HG03457 (cell line): Measurements from ENCODE around the gene PODNL1.

Experiments used
- ATAC-seq: cut with Tn5 transposase; IDR thresholded peaks from one replicate; pipeline ENCODE4 v1.9.1; 2021; ENCODE audit warnings: moderate number of reproducible peaks; ENCODE audit not compliant: unreplicated experiment

The PODNL1 gene

GRCh38 chr19:13899912-13900584 lies 38.2 kb downstream of the PODNL1 start:
- ATAC-seq, result no peak

- ATAC-seq, result no peak
Measured at GRCh38 chr19:13899393-13899792, 38.8 kb downstream of the PODNL1 start.

- ATAC-seq, result no peak
Measured at GRCh38 chr19:13896227-13896626, 42.0 kb downstream of the PODNL1 start.

- no peak for ATAC-seq
Measured at GRCh38 chr19:13894552-13894951, 43.7 kb downstream of the PODNL1 start.

DNA sequence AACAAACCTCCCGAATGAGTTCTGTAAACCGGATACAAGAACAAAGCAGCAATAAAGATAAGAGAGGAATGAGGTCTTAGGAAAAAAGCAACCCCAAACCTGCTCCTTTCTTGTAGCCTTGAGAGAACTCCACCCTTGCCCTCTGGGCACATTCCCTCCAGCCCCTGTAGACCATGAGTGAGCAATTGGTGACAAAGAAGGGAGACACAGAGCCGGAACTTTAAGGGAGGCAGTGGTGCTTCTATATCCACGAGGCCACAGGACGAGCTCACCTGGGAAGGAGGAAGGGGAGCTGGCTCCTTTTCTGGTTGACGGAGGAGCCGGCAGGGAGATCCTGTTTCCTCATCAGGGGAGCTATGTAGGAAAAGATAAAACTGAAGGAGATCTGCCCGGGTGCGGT lies 45.3 kb downstream of the PODNL1 start:
- no peak for ATAC-seq

DNA sequence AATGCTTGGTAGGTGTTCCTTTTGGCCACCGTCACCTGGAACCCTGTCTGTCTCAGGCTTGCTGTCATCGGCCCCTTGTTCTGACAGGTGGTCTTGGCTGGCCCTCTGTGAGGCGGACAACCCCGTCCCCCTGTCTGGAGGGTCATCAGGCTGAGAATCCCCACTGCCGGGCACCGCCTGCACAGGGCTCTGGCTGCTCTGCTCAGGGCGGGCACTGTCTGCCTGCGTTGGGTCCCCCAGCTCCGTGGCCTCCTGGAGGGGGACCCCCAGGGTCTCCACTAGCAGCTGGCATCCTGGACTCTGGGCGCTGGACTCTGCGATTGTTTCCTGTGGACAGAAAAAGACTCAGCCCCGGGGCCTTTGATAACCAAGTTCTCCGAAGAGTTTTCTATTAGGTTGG lies 48.1 kb downstream of the PODNL1 start:
- no peak for ATAC-seq

DNA sequence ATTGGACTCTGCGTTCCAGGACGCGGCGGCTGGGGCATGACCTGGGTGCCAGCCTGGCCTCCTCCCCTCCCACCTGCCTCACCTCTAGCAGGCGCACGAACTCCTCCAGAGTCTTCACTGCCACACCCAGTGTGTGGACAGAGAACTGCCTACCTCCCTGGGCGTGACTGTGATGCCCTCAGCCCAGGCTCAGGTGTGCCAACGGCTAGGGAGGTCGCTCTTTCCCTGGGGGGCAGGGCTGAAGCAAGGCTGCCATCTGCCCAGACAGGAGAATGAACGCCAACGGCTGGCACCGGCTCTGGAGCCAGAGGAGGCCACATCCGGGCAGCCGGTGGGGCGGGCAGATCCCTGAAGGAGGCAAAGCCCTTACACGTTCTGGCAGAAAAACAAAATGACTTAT lies 49.9 kb downstream of the PODNL1 start:
- no peak for ATAC-seq

GRCh38 chr19:13887517-13887916 lies 50.7 kb downstream of the PODNL1 start:
- no peak for ATAC-seq

- no peak for ATAC-seq
Measured at GRCh38 chr19:13887018-13887436, 51.2 kb downstream of the PODNL1 start.

GRCh38 chr19:13885826-13886365 lies 52.3 kb downstream of the PODNL1 start:
- no peak for ATAC-seq

GRCh38 chr19:13884726-13885591 lies 53.3 kb downstream of the PODNL1 start:
- no peak for ATAC-seq

GRCh38 chr19:13883516-13884064 lies 54.6 kb downstream of the PODNL1 start:
- ATAC-seq, result no peak

GRCh38 chr19:13882836-13883235 lies 55.4 kb downstream of the PODNL1 start:
- ATAC-seq, result no peak

GRCh38 chr19:13882419-13882795 lies 55.8 kb downstream of the PODNL1 start:
- no peak for ATAC-seq

- ATAC-seq, result no peak
Measured at GRCh38 chr19:13881692-13882418, 56.4 kb downstream of the PODNL1 start.

GRCh38 chr19:13881251-13881691 lies 56.9 kb downstream of the PODNL1 start:
- ATAC-seq, result no peak
